HUDEP-2 (cell line): ENCODE data around the gene RGMA.

ENCODE experiments used
- DNase-seq, 76 experiments: peaks; one replicate each; lab custom pipeline; 2025; ENCODE audit not compliant: unreplicated experiment in 76 of 76; lab: John Stamatoyannopoulos, UW

RGMA gene

DNA sequence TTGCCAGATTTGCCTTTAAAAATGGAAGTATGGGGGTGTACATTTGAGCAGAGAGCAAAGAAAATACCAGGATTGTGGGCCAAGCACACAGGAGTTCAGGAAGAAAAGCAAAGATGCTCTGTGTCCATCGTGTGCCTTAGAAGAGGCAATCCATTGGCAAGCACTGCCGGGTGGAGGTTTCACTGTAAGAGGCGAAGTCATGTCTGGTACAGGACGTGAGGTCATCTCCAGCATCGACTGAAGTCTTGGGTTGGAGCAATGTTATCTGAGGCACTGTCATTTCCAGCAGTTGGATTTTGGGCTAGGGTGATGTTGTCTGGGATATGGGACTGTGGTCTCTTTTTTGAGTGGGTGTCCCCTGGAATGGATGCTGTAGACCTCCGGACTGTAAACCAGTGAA is 4.8 kb upstream of the RGMA start:
- DNase-seq = no peak

DNA sequence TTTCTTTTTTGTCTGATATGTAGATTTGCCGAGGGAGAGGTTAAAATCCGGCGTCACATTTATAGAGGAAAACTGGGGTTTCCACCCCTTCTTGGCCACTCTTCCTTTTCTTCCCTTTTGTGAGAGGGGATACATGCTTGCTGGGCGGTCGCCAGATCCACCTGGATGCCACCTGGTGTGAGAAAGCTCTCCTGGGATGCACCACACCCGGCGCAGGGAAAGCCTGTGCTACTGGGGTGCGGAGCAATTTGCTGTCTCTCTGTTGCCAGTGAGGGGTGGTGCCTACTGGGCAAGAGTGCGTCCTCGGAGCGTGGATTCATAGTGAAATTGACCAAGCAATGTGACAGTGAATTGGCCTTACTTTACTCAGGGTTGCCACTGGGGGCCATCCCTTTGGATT is 2.5 kb upstream of the RGMA start:
- DNase-seq = no peak

DNA sequence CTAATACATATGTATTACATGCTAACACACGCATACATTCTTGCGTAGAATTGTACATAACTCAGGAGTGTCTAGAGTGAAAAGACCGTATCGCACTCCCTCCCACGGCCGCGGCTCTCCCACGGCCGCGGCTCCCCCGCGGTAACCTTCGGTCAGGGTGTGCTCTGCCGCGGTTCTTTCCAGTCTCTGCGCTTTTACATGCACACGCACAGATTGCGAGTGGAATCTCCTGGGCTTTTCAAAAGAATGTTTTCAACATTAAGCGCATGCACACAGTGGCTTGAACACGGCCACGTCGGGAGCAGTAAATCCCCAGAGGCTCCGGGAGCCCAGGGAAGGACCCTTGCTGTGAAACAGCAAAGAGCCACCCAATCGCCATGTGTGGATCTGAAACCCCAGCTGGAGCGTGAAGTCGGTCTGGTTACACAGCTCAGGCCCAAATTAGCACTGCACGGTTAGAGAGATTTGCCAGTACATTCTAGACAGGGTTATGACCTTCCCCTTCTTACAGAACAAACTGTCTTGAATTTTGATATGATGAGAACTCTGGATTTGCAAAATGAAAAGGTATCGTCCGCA is 805 bp upstream of the RGMA start:
- no peak for DNase-seq

DNA sequence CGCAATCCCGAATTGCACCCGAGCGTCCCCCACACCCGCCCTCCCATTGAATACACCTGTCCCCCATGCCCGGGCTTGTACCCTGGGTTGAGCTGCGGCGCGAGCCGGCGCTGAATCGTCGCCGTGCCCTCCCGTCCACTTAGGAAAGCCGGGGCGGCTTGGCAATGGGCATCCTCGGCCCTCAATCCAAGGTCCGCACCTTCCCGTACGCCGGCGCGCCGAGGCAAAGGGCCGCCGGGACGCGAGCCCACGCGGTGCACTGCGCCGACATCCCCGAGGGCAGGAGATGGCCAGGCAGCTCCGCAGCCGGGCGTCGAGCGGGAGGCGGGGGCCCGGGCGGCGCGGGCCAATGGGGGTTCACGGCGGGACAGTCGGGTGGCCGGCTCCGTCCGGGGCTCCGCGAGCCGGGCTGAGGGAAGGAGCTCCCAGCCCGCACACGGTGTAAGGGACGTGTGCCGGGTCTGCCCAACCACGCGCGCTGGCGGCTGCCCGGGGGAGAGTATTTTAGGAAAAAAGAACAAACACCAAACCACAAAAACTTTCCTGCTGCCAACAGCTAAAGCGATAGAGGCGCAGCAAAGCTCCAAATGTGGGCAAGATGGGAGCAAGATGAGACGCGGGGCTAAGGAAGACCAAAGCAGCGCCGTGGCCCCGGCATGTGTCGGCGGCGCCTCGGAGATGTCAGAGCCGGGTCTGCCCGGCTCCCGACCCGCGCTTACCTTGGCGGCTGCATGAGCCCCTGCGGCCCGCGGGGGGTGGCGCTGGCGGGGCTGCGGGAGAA is 621 bp downstream of the RGMA start:
- peak in 1 of 76 experiments; percentile 10 for DNase-seq

DNA sequence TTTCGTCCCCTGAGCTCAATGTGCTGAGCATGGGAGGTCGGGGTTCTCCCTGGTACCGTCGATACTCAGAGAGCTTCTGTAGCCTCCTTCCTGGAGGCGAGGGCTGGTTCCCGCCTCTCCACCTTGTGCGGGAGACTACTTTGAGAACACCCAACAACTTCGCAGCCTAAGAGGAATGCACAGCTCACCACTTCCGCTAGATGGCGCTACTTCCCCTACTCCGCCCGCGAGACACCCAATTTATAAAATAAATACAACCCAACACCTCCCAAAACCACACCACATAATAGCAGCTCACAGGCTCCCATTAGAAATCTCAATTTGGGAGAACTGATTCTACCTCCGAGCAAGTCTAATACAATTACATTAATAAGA is 1.2 kb downstream of the RGMA start:
- DNase-seq = peak in 53 of 76 experiments; percentile 4 to 62 (median 26)

DNA sequence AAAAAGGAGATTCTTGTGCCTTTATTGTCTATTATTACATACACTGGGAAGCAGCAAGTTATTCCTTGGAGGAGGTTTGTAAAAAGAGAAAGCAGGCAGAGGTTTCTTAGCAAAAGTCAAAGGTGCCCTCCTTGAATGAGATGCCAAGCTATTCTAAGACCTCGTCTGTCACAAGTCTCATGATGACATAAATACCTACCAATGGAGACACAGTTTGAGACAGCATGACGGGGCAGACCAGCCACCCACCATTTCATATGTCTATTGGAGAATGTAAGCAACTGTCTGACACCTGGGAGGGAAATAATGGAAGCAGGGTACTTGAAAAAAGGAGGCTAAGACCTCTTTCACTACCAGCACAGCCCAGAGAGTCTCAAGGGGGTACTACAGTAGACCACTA is 2.2 kb downstream of the RGMA start:
- no peak for DNase-seq

DNA sequence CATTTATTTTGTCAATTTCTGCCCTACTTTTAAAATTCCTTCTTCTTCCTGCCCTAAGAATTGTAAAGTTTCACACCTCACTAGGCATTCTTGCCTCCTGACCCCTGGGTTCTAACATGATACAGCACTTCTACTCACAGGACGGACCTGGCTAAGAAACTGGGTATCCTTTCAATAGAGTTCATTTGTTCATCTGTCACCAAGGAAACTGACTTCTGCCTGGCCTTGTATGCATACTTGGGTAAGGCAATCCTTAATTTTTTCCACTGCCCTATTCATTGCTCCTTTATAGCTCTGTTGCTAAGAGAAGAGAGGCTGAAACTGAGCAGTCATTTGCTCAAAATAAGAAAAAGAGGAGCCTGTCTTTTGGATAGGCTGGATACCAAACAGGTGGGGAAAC is 3.3 kb downstream of the RGMA start:
- no peak for DNase-seq

DNA sequence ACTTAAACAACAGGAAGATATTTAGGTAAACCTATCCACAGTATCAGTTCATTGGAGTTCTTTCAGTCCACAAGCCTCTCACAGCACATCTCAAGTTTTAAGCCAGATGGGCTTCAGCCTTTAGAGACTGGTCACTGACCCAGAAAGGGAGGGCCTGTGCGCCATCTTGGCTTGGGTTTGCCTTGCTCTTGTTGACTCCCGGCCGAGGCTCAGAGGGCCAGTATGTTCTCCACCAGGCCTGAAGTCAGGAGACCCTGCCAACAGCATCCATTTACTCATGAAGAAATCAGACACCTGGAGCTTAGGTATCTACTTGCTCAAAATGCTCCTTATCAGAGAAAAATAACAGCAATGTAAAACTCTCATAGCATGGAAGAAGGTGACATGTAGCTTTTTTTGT is 6.2 kb downstream of the RGMA start:
- no peak for DNase-seq

DNA sequence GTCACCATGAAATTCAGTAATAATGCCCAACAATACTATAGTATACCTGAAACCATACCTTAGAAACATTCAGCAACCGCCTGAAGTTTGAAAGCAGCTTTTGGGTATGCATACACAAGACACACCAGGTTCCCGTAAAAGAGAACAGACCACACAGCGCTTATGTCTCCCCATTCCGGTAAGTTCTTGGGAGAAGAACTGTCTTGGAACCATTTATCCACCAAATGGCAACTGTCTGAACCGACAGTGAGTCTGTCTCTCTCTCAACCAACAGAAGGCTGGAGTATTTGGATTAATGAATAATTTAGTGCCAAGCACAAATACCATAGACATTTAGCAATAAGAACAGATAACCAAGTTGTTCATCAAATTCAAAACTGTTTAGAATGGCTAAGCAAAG is 7.6 kb downstream of the RGMA start:
- DNase-seq = no peak

DNA sequence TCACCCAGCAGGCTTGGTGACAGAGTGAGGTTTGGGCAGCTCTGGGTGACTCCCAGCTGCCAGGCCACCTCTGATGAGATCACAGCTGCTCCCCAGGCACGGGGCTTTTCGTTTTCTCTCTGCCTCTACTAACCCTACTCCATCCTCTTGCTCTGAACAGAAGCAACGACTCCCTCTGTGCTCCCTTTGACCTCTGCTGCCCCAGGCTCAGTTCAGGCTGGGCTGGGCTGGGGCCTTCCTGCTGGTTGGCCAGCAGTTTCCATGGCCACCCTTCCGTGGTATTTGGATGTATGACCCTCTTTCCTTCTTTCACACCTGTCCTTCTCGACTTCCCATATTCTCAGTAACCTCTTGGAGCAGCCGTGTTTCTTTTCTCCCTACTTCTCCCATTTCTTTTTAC is 8.6 kb downstream of the RGMA start:
- DNase-seq = no peak

DNA sequence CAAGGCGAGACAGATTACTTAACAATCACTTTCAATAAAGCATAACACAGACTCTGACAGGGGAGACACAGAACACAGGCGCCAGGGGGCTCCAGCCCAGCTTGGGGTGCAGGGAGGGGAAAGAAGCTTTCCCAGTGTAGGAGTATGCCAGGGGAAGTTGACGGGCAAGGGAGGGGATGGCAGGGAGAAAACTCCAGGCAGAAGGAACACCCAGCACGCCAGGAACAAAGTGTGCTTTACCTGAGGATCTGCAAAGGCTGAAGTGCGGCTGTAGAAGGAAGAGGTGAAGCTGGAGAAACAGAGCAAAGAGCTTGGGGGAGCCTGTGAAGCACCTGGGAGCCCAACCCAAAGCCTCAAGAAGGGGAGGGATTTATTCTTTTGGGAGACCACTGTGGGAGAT is 12.1 kb downstream of the RGMA start:
- no peak for DNase-seq

DNA sequence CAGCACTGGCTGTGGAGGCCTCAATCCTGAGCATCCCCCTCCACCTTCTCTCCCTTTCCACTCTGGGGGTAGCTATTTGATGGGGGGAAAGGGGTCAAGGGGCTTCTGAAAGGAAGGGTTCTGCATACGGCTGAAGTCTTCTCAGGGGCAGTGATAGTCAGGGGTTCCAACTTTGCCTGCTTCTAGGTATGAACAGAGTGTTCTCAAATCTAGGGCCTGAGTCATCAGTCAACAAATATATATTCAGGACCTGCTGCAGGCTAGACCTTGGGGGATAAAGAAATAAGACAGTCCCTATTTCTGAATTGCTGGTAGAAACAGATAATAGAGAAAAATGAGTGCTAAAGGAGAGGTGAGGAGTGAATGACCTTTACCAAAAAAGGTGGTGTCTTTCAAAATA is 12.8 kb downstream of the RGMA start:
- no peak for DNase-seq

DNA sequence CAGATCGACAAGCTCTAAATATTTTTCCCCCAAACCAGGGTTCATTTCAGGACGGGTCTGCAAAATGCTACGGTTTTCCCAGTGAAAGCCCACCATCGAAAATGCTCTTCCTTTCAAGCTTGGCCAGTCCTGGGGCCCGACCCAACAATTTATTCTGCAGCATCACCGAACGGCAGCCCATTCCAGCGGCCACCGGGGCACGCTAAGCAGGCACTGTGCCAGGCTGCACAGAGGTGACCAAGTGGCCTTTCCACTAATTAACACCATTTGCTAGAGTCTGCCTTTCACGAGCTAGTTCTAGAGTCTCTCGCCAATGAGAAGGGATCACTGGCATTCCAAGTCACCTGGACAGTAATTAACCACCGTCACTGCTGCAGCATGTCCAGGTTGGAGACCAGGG is 14.4 kb downstream of the RGMA start:
- no peak for DNase-seq

DNA sequence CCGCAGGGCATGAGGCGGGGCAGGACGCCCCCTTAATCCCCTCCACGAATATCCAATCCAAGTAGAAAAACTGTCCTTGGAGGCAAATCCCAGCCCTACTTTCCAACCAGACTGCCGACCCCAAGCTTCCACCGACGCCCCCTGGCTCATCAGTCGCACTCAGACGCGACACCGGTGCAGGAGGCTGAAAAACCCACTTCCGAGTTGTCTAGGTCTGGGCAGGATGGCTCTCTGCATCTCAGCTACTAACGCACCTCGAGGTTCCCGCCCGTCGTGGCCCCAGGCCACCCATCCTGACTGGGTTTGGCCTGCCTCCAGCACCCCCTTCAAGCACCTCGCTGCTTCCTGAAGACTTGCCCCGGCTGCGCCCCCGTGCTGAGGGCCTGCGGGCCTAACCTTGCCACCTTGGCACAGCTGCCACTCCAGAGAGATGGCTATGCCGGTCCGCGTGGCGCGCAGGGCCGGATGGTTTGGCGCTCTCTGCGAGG is 15.5 kb downstream of the RGMA start:
- DNase-seq = no peak

DNA sequence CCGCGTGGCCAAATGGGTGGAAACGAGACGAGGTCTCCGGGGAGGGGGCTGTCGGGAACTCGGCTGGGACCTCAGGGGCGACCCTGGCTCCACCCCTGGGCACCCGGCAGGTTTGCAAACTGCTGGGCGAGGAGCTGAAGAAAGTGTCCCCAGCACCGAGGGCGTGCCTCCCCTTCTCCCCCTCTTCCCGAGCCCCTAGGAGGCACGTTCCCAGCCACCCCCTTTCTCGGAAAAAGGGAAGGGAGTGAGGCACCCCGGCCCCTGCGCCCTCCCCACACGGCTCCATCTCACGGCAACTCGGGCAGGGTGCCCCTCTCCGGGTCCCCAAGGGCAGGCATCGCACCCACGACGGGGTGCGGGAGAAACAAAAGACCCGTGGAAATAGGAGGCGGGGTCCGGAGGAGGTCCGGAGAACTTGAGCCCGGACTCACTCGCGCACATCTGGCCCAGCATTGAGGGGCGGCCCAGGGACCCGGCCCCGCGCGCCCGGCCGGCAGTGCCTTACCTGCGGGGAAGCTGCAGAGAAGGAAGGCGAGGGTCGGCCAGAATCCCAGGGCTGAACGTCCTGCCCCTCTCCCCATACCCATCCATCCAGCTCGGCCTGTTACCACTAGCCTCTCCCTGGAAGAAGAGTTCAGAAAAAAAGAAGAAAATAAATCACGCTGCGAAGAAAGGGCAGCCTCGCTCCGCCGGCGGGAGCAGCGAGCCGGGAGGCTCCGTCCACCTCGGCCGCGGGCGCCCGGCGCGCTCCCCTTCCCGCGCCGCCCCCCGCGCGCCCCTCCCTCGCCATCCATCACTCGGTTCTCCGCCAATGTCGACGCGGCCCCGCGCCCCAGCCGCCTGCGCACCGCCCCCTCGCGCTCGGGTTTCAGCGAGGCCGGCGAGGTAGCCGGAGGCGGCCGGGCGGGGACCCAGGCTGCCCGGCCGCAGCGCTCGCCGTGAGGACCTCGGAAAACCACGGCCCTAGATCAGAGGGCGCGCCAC is 16.3 kb downstream of the RGMA start:
- no peak for DNase-seq

DNA sequence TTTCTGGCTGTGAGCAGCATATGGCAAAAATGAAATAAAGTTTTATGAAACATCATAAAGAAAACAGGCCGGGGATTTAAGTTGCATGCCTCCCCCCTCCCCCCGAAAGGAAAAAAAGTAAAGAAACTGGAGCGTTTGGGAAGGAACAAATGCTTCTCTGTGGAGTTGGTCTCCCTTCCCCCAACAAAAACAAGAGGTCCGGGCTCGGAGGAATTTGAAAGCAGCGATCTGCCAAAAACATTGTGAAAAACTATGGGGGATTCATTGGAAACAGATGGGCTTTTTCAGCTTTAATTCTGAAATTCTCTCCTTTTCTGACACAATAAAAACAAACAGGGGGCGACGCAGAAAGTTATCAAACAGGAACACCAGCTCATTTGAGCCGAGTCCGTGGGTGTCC is 17.0 kb downstream of the RGMA start:
- no peak for DNase-seq

DNA sequence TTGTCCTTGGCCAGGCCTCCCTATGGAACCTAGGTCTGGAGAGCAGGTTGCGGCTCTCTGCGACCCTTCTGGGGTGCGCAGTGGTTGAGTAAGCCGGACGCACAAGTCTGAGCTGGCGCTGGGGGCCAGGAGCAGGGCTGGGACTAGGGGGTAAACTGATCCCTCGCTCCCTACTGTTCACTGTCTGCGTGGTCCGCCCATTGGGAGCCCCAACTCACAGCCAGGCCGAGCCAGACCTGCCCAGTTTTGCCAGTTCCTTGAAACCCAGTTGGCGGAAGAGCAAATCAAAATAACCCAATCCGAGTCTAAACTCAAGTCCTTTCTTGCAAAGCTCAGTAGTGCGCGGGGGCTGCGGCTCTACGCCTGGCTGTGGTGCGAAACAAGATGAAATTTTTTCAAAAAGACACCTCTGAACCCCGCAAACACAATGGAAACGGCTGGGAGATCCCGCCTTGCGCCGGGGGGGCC is 17.5 kb downstream of the RGMA start:
- DNase-seq = no peak

DNA sequence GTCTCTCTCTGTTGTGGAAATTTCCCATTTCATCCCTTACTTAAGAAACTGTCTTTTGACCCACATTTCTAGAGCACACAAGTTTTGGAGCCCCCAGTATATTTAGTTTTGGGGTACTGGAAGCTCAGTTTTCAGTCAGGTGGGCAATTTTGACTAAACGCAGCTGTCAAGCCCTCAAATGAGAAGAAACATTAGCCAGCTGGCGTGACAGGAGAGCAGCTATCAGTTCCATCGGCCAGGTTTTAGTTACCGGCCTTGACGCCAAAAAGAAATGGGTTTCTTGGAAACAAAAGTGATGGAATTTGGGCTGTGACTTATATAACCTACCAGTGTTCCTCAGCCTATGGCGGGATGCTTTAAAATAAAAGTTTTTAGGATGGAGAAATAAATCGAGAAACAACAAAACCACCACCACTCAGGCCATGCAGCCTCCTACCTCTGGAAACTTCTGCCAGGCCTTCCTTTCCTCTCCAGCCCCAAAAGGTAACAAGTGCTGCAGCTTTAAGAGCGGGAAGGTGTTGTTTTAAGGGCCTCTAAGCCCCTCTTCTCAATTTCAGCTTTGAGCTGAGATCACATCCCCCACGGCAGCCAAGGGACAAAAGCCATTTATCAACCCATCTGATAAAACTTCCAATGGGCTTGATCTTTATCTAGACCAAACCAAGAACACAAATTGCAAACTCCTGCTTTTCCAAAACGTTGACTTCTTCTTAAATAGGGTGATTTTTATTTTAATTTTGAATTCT is 18.3 kb downstream of the RGMA start:
- DNase-seq = no peak

DNA sequence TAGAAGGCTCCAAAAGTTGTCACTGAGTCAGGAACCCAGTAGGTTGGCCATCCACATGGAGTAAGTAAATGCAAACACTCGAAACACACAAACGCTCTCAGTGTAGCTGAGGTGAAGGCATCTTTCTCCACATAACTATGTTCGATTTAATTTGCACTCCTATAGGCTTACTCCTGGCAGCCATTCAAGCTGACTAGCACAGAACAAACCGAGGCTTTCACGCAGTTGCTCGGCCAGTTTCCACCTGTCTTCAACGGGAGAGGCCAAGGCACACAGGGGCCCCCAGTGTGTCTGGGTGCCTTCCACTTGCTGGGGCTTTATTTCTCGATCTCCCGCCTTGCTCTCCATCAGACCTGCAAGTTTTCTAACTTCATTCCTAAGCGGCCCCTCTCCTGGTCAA is 18.9 kb downstream of the RGMA start:
- DNase-seq = no peak

DNA sequence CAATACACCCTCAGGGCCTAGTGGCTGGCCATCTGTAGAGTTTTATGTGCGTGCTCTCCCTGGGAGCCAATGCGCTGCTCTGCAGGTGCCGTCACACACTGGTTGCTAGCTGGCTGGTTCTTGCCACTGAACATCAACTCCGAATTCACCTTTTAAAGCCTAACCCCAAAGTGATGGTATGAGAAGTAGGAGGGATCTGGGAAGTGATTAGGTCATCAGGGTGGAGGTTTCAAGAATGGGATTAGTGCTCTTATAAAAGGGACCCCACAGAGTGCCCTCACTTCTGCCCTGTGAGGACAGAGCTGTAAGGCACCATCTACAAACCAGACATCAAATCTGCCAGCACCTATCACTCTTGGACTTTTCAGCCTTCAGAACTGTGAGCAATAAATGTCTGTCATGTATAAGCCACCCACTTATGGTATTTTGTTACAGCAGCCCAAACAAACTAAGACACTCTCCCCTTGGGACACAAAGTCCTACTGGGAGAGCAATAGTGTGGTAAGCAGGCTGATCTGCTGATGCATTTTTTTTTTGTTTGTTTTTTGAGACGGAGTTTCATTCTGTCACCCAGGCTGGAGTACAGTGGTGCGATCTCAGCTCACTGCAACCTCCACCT is 20.3 kb downstream of the RGMA start:
- DNase-seq = no peak
